ENCODE data around the gene ASS1.

The ASS1 gene

GRCh38 chr9:130535818-130536521, 91.2 kb downstream of the ASS1 start:
- peak; percentile 25 for DNase-seq (ENCODE audit: low read depth)

- no peak for DNase-seq (ENCODE audit: low read depth)
Observed at GRCh38 chr9:130536701-130537107, 91.9 kb downstream of the ASS1 start.

- no peak for DNase-seq (ENCODE audit: low read depth)
Observed at GRCh38 chr9:130537346-130538050, 92.7 kb downstream of the ASS1 start.

GRCh38 chr9:130539420-130540223, 94.9 kb downstream of the ASS1 start:
- peak; percentile 6 for DNase-seq (ENCODE audit: low read depth)

- DNase-seq (ENCODE audit: low read depth) = no peak
Observed at GRCh38 chr9:130541533-130541932, 96.8 kb downstream of the ASS1 start.

- no peak for DNase-seq (ENCODE audit: low read depth)
Observed at GRCh38 chr9:130542038-130542437, 97.3 kb downstream of the ASS1 start.

- no peak for DNase-seq (ENCODE audit: low read depth)
Observed at GRCh38 chr9:130542457-130543228, 97.9 kb downstream of the ASS1 start.

- no peak for DNase-seq (ENCODE audit: low read depth)
Observed at GRCh38 chr9:130543368-130543767, 98.6 kb downstream of the ASS1 start.

GRCh38 chr9:130543859-130544258, 99.1 kb downstream of the ASS1 start:
- no peak for DNase-seq (ENCODE audit: low read depth)

GRCh38 chr9:130544364-130544763, 99.6 kb downstream of the ASS1 start:
- DNase-seq (ENCODE audit: low read depth) = no peak

GRCh38 chr9:130548103-130548502, 103.3 kb downstream of the ASS1 start:
- DNase-seq (ENCODE audit: low read depth) = no peak

- DNase-seq (ENCODE audit: low read depth) = no peak
Observed at GRCh38 chr9:130549093-130549735, 104.5 kb downstream of the ASS1 start.
